CD4-positive, alpha-beta memory T cell (primary cell): ENCODE data around the gene RNASET2. TPM values are rescaled to one million over a fixed set of nuclear protein-coding genes. Genes with fewer than 3 reads are reported as not detected.
A peak's percentile ranks its signal among the peaks of the same experiment; 100 is the strongest.
"Not testable (repeated sequence)": the region's sequence is repeated elsewhere in the genome, so short reads cannot be mapped to it uniquely, and the experiment has no call there.

ENCODE experiments used
- CTCF ChIA-PET: fragments of 350-600 bp; sonication (Branson Sonifier 250); formaldehyde crosslinking; loops from one replicate; lab custom pipeline; 2021; ENCODE audit warnings: inconsistent platforms; ENCODE audit not compliant: partially characterized antibody; lab: Charles Lee
- POLR2A ChIA-PET: fragments of 350-600 bp; sonication (Branson Sonifier 250); formaldehyde crosslinking; loops from one replicate; lab custom pipeline; 2021; ENCODE audit not compliant: partially characterized antibody; lab: Charles Lee
- DNase-seq, 5 donors: peaks; one replicate each; pipeline versions ENCODE4 v3.0.0 to v3.0.0-alpha.2; 2020 to 2022; ENCODE audit warnings: mixed read lengths in 1 of 5
- H3K27ac ChIP-seq: one replicate; pipeline ENCODE4 v1.7.0; 2013; ENCODE audit warnings: low read depth, low read length
- H3K27me3 ChIP-seq: 2 replicates; pipeline ENCODE4 v1.7.0; 2013; ENCODE audit warnings: mild to moderate bottlenecking, low read length, moderate library complexity; ENCODE audit not compliant: insufficient read depth
- H3K36me3 ChIP-seq: 2 replicates; pipeline ENCODE4 v1.7.0; 2013; ENCODE audit warnings: mild to moderate bottlenecking, low read length, moderate library complexity; ENCODE audit not compliant: insufficient read depth
- H3K4me1 ChIP-seq: 2 replicates; pipeline ENCODE4 v1.7.0; 2013; ENCODE audit warnings: mild to moderate bottlenecking, low read length, moderate library complexity; ENCODE audit not compliant: insufficient read depth
- H3K4me3 ChIP-seq, 2 donors: one replicate each; pipeline ENCODE4 v1.7.0; 2013; ENCODE audit warnings: low read length in 2 of 2, mild to moderate bottlenecking in 1 of 2
- H3K9me3 ChIP-seq, 2 donors: one replicate each; pipeline ENCODE4 v1.7.0; 2013; ENCODE audit warnings: low read length in 2 of 2, control low read depth in 1 of 2; ENCODE audit not compliant: control insufficient read depth in 1 of 2
- H3K27ac Mint-ChIP-seq, 7 donors: one replicate each; pipeline ENCODE4 v1.8.0; 2020 to 2021; ENCODE audit warnings: mixed read lengths in 7 of 7, mild to moderate bottlenecking in 6 of 7, inconsistent platforms in 3 of 7, moderate library complexity in 3 of 7
- H3K27me3 Mint-ChIP-seq, 2 donors: one replicate each; pipeline ENCODE4 v1.8.0; 2020 to 2021; ENCODE audit warnings: mixed read lengths in 2 of 2
- H3K36me3 Mint-ChIP-seq, 2 donors: one replicate each; pipeline ENCODE4 v1.8.0; 2020 to 2021; ENCODE audit warnings: mixed read lengths in 2 of 2, inconsistent platforms in 1 of 2, mild to moderate bottlenecking in 1 of 2
- H3K4me1 Mint-ChIP-seq, 4 donors: one replicate each; pipeline ENCODE4 v1.8.0; 2020 to 2021; ENCODE audit warnings: mixed read lengths in 4 of 4, mild to moderate bottlenecking in 1 of 4
- H3K4me3 Mint-ChIP-seq, 8 donors: one replicate each; pipeline ENCODE4 v1.8.0; 2020 to 2021; ENCODE audit warnings: mixed read lengths in 8 of 8, mild to moderate bottlenecking in 7 of 8, moderate library complexity in 6 of 8, inconsistent platforms in 3 of 8
- H3K9me3 Mint-ChIP-seq, 8 donors: one replicate each; pipeline ENCODE4 v1.8.0; 2020 to 2021; ENCODE audit warnings: mixed read lengths in 8 of 8, mild to moderate bottlenecking in 5 of 8, inconsistent platforms in 3 of 8, moderate library complexity in 1 of 8
- intact Hi-C: fragments of 100-400 bp; cut with micrococcal nuclease; formaldehyde crosslinking; loops from one replicate; pipeline ENCODE4 v1.15.1; 2023
- microRNA-seq: library from miRNA; unstranded; fragments of <30 nt; microRNA quantifications from one replicate; pipeline ENCODE4 v1.2.0, GENCODE V29; 2021; ENCODE audit warnings: borderline replicate concordance, borderline number of aligned reads, borderline microRNAs expressed, mixed read lengths
- polyA plus RNA-seq, 2 donors: library from polyadenylated mRNA; unstranded; fragments of 300-500 nt; fragmentation: Illumina TruSeq; gene quantifications; one replicate each; pipeline ENCODE4 v1.2.3, GENCODE V29; 2021
- total RNA-seq, 2 experiments: library from RNA; stranded (reverse); gene quantifications; one replicate each; pipeline ENCODE4 v1.2.3, GENCODE V29; 2021

RNASET2 gene
- total and polyA plus RNA-seq, 4 experiments from 2014 or later = 296 to 586 (median 425) TPM

DNA sequence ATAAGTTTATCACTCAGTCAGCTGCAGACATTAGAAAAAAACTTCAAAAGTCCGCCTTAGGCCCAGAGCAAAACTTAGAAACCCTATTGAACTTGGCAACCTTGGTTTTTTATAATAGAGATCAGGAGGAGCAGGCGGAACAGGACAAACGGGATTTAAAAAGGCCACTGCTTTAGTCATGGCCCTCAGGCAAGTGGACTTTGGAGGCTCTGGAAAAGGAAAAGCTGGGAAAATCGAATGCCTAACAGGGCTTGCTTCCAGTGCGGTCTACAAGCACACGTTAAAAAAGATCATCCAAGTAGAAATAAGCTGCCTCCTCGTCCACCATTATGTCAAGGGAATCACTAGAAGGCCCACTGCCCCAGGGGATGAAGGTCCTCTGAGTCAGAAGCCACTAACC, 61.7 kb downstream of the RNASET2 start:
- H3K27me3 ChIP-seq, H3K27ac ChIP-seq, CTCF ChIA-PET, POLR2A ChIA-PET, H3K36me3 ChIP-seq, H3K4me1 ChIP-seq, H3K4me3 Mint-ChIP-seq, H3K4me1 Mint-ChIP-seq, H3K4me3 ChIP-seq, H3K9me3 ChIP-seq, DNase-seq, H3K27me3 Mint-ChIP-seq, H3K27ac Mint-ChIP-seq, intact Hi-C loops: not testable (repeated sequence)
- H3K36me3 Mint-ChIP-seq = peaks cover 16 to 40% of the 10 kb centered on the region in 2 donors
- H3K9me3 Mint-ChIP-seq = peaks cover 2 to 15% (median 8%) of the 10 kb centered on the region in 8 donors

DNA sequence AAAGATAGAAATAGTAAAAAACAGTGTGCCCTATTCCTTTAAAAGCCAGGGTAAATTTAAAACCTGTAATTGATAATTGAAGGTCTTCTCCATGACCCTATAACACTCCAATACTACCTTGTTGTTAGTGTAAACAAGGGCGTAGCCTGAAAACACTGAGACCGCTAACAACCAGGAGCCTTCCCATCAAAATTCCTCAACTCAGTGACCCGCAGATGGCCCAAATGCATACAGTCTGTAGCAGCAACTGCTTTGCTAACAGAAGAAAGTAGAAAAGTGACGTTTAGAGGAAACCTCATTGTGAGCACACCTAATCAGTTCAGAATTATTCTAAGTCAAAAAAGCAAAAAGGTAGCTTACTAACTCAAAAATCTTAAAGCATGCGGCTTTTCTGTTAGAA, 63.9 kb downstream of the RNASET2 start:
- CTCF ChIA-PET, H3K4me1 ChIP-seq: not testable (repeated sequence)

DNA sequence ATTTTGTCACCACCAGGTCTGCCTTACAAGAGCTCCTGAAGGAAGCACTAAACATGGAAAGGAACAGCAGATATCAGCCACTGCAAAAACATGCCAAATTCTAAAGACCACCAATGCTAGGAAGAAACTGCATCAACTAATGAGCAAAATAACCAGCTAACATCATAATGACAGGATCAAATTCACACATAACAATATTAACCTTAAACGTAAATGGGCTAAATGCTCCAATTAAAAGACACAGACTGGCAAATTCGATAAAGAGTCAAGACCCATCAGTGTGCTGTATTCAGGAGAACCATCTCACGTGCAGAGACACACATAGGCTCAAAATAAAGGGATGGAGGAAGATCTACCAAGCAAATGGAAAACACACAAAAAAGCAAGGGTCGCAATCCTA, 69.6 kb downstream of the RNASET2 start:
- H3K27me3 Mint-ChIP-seq, H3K27ac Mint-ChIP-seq, H3K9me3 ChIP-seq, DNase-seq, POLR2A ChIA-PET, intact Hi-C loops, H3K27me3 ChIP-seq, H3K4me3 Mint-ChIP-seq, CTCF ChIA-PET, H3K4me1 ChIP-seq, H3K4me3 ChIP-seq, H3K4me1 Mint-ChIP-seq, H3K27ac ChIP-seq, H3K36me3 ChIP-seq: not testable (repeated sequence)
- Mint-ChIP-seq H3K9me3 (peaks cover 2 to 27% (median 12%) of the 10 kb centered on the region in 8 donors), H3K36me3 (peaks cover 29 to 69% of the 10 kb centered on the region in 2 donors)

More for the DNA sequence above, 63.9 kb downstream of the RNASET2 start:
- H3K4me1 Mint-ChIP-seq, H3K9me3 ChIP-seq, H3K27me3 ChIP-seq, H3K4me3 ChIP-seq, H3K27me3 Mint-ChIP-seq, DNase-seq, H3K27ac ChIP-seq, H3K36me3 ChIP-seq, POLR2A ChIA-PET, intact Hi-C loops, H3K4me3 Mint-ChIP-seq: not testable (repeated sequence)
- Mint-ChIP-seq H3K9me3 (peaks cover 2 to 21% (median 10%) of the 10 kb centered on the region in 8 donors), H3K27ac (peak overlapping the region in 1 of 7 donors; percentile 79), H3K36me3 (peaks cover 20 to 44% of the 10 kb centered on the region in 2 donors)

DNA sequence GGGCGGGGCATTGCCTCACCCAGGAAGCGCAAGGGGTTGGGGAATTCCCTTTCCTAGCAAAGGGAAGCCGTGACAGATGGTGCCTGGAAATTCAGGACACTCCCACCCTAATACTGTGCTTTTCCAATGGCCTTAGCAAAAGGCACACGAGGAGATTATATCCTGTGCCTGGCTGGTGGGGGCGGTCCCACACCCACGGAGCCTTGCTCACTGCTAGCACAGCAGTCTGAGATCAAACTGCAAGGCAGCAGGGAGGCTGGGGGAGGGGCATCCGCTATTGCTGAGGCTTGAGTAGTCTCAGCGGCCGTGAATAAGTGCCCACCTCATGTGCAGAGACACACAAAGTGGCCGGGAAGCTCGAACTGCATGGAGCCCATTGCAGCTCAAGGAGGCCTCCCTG, 71.4 kb downstream of the RNASET2 start:
- H3K9me3 ChIP-seq, H3K36me3 ChIP-seq, H3K27me3 ChIP-seq, H3K27ac ChIP-seq, DNase-seq, H3K27me3 Mint-ChIP-seq, H3K4me1 Mint-ChIP-seq, H3K4me1 ChIP-seq, H3K4me3 ChIP-seq, intact Hi-C loops, H3K27ac Mint-ChIP-seq, H3K4me3 Mint-ChIP-seq, POLR2A ChIA-PET: not testable (repeated sequence)
- H3K9me3 Mint-ChIP-seq = peaks cover under 1 to 20% (median 7%) of the 10 kb centered on the region in 8 donors
- H3K36me3 Mint-ChIP-seq = peaks cover 20 to 62% of the 10 kb centered on the region in 2 donors
- CTCF ChIA-PET = interaction anchor here (1.3 kb wide), 1 partner anchor 43 kb away, joined by 3 read pairs; no protein-coding TSS in a partner anchor

DNA sequence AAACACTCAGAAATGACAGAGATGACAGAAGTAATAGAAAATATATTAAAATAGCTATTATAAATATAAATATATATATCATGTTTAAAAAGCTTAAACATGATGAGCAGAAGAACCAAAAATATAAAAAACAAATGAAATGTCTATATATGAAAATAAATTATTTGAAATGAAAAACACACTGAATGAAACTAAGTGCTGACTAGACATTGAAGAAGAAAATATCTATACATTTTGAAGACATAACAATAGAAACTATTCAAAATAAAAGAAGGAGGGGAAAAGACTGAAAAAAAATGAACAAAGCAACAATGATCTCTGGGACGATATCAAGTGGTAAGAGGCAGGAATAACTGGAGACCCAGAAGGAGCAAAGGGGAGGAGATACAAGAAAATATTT, 76.8 kb downstream of the RNASET2 start:
- CTCF ChIA-PET = no interaction called here
- no peak for DNase-seq

More for the DNA sequence above, 76.8 kb downstream of the RNASET2 start:
- H3K9me3 ChIP-seq = no peaks in the 10 kb centered on the region
- no peak overlapping the region for H3K27ac ChIP-seq
- Mint-ChIP-seq H3K4me1 (no peaks in the 10 kb centered on the region), H3K4me3 (no peak overlapping the region), H3K9me3 (peaks cover 0 to 6% (median under 1%) of the 10 kb centered on the region in 8 donors), H3K27ac (no peak overlapping the region), H3K27me3 (no peaks in the 10 kb centered on the region), H3K36me3 (peaks cover 10 to 47% of the 10 kb centered on the region in 2 donors)
- no peaks in the 10 kb centered on the region for H3K4me1 ChIP-seq
- intact Hi-C loops = no loop called here
- no peaks in the 10 kb centered on the region for H3K27me3 ChIP-seq
- H3K4me3 ChIP-seq = no peak overlapping the region
- H3K36me3 ChIP-seq = no peaks in the 10 kb centered on the region
- POLR2A ChIA-PET = no interaction called here

Small RNA genes lying within 50 kb of the gene (microRNA-seq; reads per million reads assigned to microRNA genes)
- not detected for gene MIR3939

Other genes with a start within 250 kb of the RNASET2 start
- 10 to 100 TPM; 19.5 to 24.9 TPM for gene CEP43, start 42.8 kb upstream of the RNASET2 start, total RNA-seq
- gene CEP43, start 42.8 kb upstream of the RNASET2 start, polyA plus RNA-seq = 1 to 10 TPM; 4.1 to 4.4 TPM
- 10 to 100 TPM; 21.7 to 23.7 TPM for gene CCR6, start 166.5 kb upstream of the RNASET2 start, total RNA-seq
- 100 to 1,000 TPM in 1 of 2 donors, 10 to 100 TPM in 1; 98.7 to 124 TPM for gene CCR6, start 166.5 kb upstream of the RNASET2 start, polyA plus RNA-seq
- gene GPR31, start 201.4 kb upstream of the RNASET2 start, total RNA-seq = not detected
- not detected for gene GPR31, start 201.4 kb upstream of the RNASET2 start, polyA plus RNA-seq